HUES64 (cell line): ENCODE results near the gene LAMC3. TPM values are rescaled to one million over a fixed set of nuclear protein-coding genes. Genes with fewer than 3 reads are reported as not detected.

Experiments used
- H3K27ac ChIP-seq: 2 replicates; pipeline ENCODE4 v1.7.0; 2013; ENCODE audit warnings: low read depth, low read length, inconsistent platforms
- H3K27me3 ChIP-seq: 2 replicates; pipeline ENCODE4 v1.6.1; 2013; ENCODE audit warnings: mild to moderate bottlenecking, low read length; ENCODE audit not compliant: insufficient read depth
- H3K36me3 ChIP-seq: 2 replicates; pipeline ENCODE4 v1.6.1; 2013; ENCODE audit warnings: mild to moderate bottlenecking, low read length; ENCODE audit not compliant: insufficient read depth
- H3K4me1 ChIP-seq: 2 replicates; pipeline ENCODE4 v1.6.1; 2013; ENCODE audit warnings: mild to moderate bottlenecking, low read length, moderate library complexity; ENCODE audit not compliant: insufficient read depth
- H3K4me3 ChIP-seq: 2 replicates; pipeline ENCODE4 v1.5.1; 2013; ENCODE audit warnings: mild to moderate bottlenecking, low read length, moderate library complexity
- H3K9ac ChIP-seq: 2 replicates; pipeline ENCODE4 v1.6.1; 2013; ENCODE audit warnings: mild to moderate bottlenecking, low read depth, low read length
- H3K9me3 ChIP-seq: 2 replicates; pipeline ENCODE4 v1.6.1; 2013; ENCODE audit warnings: low read depth, low read length; ENCODE audit not compliant: insufficient read depth
- WGBS: fragments of 150-250, 120-280 bp; methylation state at CpG from one replicate; pipeline ENCODE4 v1.1.7; 2013; ENCODE audit warnings: missing lambda C conversion rate; 5-methylcytosine and 5-hydroxymethylcytosine counted together
- polyA plus RNA-seq, 2 experiments: library from polyadenylated mRNA; stranded (reverse); fragments of 50-300 nt; gene quantifications; one replicate each; pipeline ENCODE4 v1.2.3, GENCODE V29; 2013

LAMC3 gene
- polyA plus RNA-seq (2013, experiment 1 of 2), result 6.6 TPM
- 6.4 TPM for polyA plus RNA-seq (2013, experiment 2 of 2)

DNA sequence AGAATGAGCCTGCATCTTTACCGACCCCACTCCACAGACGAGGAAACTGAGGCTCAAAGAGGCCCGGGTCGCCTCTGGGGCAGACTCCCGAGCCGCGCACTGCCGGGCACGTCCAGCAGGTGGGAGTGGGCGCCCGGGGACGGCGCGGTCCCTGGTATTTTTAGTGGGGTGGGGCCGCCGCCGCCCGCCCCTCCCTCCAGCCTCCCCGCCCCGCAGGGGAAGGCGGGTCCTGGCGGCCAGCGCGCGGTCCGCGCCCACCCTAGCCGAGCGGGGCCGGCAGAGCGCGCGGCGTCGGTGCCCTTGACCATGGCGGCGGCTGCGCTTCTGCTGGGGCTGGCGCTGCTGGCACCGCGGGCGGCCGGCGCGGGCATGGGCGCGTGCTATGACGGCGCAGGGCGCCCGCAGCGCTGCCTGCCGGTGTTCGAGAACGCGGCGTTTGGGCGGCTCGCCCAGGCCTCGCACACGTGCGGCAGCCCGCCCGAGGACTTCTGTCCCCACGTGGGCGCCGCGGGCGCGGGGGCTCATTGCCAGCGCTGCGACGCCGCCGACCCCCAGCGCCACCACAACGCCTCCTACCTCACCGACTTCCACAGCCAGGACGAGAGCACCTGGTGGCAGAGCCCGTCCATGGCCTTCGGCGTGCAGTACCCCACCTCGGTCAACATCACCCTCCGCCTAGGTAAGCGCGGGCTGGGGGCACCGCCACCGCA lies at the start of gene LAMC3:
Gene LAMC3 (plus strand): TSS at position 266 of the 710 bp plus-strand sequence. CDS start 41 bp downstream, at position 307.
- H3K4me3 ChIP-seq, result peak within 1 kb of the TSS; percentile 49
- H3K4me1 ChIP-seq, result peaks cover 15% of the 10 kb centered on the region; the same call in 1 of the 2 replicates
- 6% methylated on average over 88 of the region's 88 CpGs for WGBS
- no peaks in the 10 kb centered on the region for H3K36me3 ChIP-seq
- no peak within 1 kb of the TSS for H3K27ac ChIP-seq
- peaks cover 22% of the 10 kb centered on the region for H3K27me3 ChIP-seq
- peak within 1 kb of the TSS; percentile 53; the same call in 1 of the 2 replicates for H3K9ac ChIP-seq
- no peaks in the 10 kb centered on the region for H3K9me3 ChIP-seq

GRCh38 chr9:130959809-130960334 lies 49.1 kb upstream of the LAMC3 start:
- Histone ChIP-seq H3K27me3 (no peaks in the 10 kb centered on the region), H3K4me3 (no peak overlapping the region), H3K9me3 (peaks cover 5% of the 10 kb centered on the region; the same call in 1 of the 2 replicates), H3K27ac (no peak overlapping the region), H3K9ac (no peak overlapping the region), H3K4me1 (no peaks in the 10 kb centered on the region), H3K36me3 (no peaks in the 10 kb centered on the region)
- WGBS, result 92% methylated on average over 9 of the region's 9 CpGs

- Histone ChIP-seq H3K36me3 (no peaks in the 10 kb centered on the region), H3K9me3 (peaks cover 5% of the 10 kb centered on the region; the same call in 1 of the 2 replicates), H3K9ac (no peak overlapping the region), H3K27me3 (no peaks in the 10 kb centered on the region), H3K27ac (no peak overlapping the region), H3K4me3 (no peak overlapping the region), H3K4me1 (no peaks in the 10 kb centered on the region)
- WGBS, result 91% methylated on average over 14 of the region's 14 CpGs
Measured at GRCh38 chr9:130960522-130961378, 48.2 kb upstream of the LAMC3 start.

- Histone ChIP-seq H3K36me3 (no peaks in the 10 kb centered on the region), H3K9me3 (peaks cover 5% of the 10 kb centered on the region; the same call in 1 of the 2 replicates), H3K9ac (no peak overlapping the region), H3K27ac (no peak overlapping the region), H3K4me3 (no peak overlapping the region), H3K27me3 (no peaks in the 10 kb centered on the region), H3K4me1 (no peaks in the 10 kb centered on the region)
- WGBS, result 88% methylated on average over 8 of the region's 8 CpGs
Measured at GRCh38 chr9:130961511-130962300, 47.3 kb upstream of the LAMC3 start.

DNA sequence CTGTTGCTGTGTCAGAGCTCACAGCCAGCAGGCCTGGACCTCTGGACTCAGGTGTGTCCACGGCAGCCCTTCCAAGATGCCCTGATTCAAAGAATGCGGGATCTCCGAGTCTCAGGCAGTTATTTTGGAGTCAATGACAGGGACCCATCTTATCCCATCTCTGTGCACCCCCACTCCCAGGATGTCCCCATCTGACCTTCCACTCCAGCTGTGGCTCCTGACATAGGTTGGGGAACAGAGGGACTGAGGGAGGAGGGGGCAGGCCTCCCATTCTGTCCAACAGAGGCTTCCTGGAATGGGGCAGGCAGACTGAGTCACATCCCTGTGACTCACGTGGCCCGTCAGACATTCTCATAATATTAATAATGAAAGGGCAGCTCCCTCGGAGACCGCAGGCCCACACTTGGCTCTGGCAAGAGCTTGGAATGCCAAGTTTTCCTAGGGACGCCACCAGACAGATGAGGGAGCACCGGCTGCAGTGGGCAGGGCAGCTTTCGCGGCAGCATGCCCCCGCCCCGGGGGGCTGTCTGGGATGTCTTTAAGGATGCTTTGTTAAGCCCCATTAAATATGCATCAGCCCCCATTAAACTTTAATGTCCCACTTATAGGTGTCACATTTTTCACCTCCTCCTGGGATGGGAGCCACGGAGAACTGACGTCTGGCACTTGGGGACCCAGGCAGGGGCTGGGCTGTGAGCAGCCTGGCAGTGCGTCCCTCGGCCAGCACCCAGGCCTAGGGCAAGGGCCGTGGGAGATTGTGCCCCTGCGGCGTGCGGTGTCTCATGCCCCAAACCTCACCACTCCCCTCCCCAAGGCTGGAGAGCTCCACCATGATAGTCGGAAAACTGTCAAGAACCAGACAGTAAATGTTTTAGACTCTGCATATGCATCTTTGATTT lies 46.3 kb upstream of the LAMC3 start:
- Histone ChIP-seq H3K4me3 (no peak overlapping the region), H3K9ac (no peak overlapping the region), H3K27me3 (no peaks in the 10 kb centered on the region), H3K4me1 (no peaks in the 10 kb centered on the region), H3K36me3 (no peaks in the 10 kb centered on the region), H3K9me3 (peaks cover 5% of the 10 kb centered on the region; the same call in 1 of the 2 replicates), H3K27ac (no peak overlapping the region)
- WGBS, result 51% methylated on average over 22 of the region's 22 CpGs

- Histone ChIP-seq H3K9ac (no peak overlapping the region), H3K27ac (no peak overlapping the region), H3K36me3 (no peaks in the 10 kb centered on the region), H3K4me3 (no peak overlapping the region), H3K4me1 (no peaks in the 10 kb centered on the region), H3K9me3 (peaks cover 5% of the 10 kb centered on the region; the same call in 1 of the 2 replicates), H3K27me3 (no peaks in the 10 kb centered on the region)
- WGBS, result 91% methylated on average over 15 of the region's 15 CpGs
Measured at GRCh38 chr9:130963337-130963908, 45.6 kb upstream of the LAMC3 start.

DNA sequence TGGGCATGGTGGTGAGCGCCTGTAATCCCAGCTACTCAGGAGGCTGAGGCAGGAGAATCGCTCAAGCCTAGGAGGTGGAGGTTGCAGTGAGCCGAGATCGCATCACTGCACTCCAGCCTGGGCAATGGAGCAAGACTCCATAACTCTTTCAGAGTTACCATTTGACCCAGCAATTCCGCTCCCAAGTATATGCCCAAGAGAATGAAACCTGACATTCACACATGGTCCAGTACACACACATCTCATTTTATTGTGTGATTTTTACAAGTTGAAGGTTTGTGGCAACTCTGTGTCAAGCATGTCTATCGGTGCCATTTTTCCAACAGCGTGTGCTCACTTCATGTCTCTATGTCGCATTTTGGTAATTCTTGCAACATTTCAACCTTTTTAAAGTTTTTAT lies 45.1 kb upstream of the LAMC3 start:
- H3K36me3 ChIP-seq, result no peaks in the 10 kb centered on the region
- 0 out of 2 replicates have a peak, but pooled peaks cover under 1% of the 10 kb centered on the region for H3K9me3 ChIP-seq
- no peak overlapping the region for H3K9ac ChIP-seq
- WGBS, result 98% methylated on average over 8 of the region's 8 CpGs
- H3K27me3 ChIP-seq, result no peaks in the 10 kb centered on the region
- no peaks in the 10 kb centered on the region for H3K4me1 ChIP-seq
- H3K4me3 ChIP-seq, result no peak overlapping the region
- H3K27ac ChIP-seq, result no peak overlapping the region

DNA sequence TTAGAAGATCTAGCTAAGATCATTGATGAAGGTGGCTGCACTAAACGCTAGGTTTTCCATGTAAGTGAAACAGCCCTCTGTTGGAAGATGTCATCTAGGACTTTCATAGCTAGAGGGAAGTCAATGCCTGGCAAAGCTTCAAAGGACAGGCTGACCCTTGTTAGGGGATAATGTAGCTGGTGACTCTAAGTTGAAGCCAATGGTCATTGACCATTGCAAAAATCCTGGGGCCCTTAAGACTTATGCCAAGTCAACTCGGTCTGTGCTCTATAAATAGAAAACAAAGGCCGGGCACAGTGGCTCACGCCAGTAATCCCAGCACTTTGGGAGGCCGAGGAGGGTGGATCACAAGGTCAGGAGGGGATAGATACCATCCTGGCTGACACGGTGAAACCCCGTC lies 43.3 kb upstream of the LAMC3 start:
- Histone ChIP-seq H3K27me3 (no peaks in the 10 kb centered on the region), H3K27ac (no peak overlapping the region), H3K4me1 (no peaks in the 10 kb centered on the region), H3K4me3 (no peak overlapping the region), H3K9ac (no peak overlapping the region), H3K9me3 (no peaks in the 10 kb centered on the region), H3K36me3 (no peaks in the 10 kb centered on the region)
- 93% methylated on average over 5 of the region's 7 CpGs for WGBS

DNA sequence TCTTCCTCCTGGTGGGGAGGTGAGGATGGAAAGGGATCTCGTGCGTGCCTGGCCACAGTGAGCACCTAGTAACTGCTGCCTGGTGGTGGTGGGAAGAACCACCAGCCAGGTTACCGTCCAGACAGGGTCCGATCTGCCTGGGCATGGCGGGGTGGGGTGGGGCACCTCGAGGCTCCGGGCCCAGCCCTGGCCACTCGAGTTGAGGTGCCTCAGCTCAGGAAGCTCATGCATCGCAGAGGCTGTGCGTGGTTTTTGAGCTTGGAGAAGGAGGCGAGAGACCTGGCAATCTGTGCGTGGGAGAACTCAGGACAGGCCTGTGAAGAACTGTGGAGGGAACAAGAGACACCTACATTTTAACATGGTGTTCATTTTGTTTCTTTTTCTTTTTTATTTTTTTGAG lies 38.9 kb upstream of the LAMC3 start:
- Histone ChIP-seq H3K9ac (no peak overlapping the region), H3K4me1 (no peaks in the 10 kb centered on the region), H3K4me3 (no peak overlapping the region), H3K27me3 (peaks cover 8% of the 10 kb centered on the region; the same call in 1 of the 2 replicates), H3K36me3 (no peaks in the 10 kb centered on the region), H3K9me3 (no peaks in the 10 kb centered on the region), H3K27ac (no peak overlapping the region)
- WGBS, result 89% methylated on average over 12 of the region's 12 CpGs
